GM18508 (cell line): ENCODE measurements around the gene ARHGAP12.
"Not testable (repeated sequence)": the region's sequence is repeated elsewhere in the genome, so short reads cannot be mapped to it uniquely, and the experiment has no call there.

ENCODE experiments used
- ATAC-seq: cut with Tn5 transposase; IDR thresholded peaks from one replicate; pipeline ENCODE4 v1.9.1; 2021; ENCODE audit warnings: moderate number of reproducible peaks; ENCODE audit not compliant: insufficient read depth, unreplicated experiment

The ARHGAP12 gene

GRCh38 chr10:31774928-31775650, 153.5 kb downstream of the ARHGAP12 start:
- ATAC-seq = no peak

GRCh38 chr10:31774299-31774900, 154.2 kb downstream of the ARHGAP12 start:
- ATAC-seq = no peak

GRCh38 chr10:31773749-31774298, 154.8 kb downstream of the ARHGAP12 start:
- ATAC-seq = no peak

- ATAC-seq = no peak
Observed at GRCh38 chr10:31771331-31771831, 157.2 kb downstream of the ARHGAP12 start.

GRCh38 chr10:31770307-31770902, 158.2 kb downstream of the ARHGAP12 start:
- peak; percentile 55 for ATAC-seq

- ATAC-seq = no peak
Observed at GRCh38 chr10:31769564-31769963, 159.1 kb downstream of the ARHGAP12 start.

- ATAC-seq = not testable (repeated sequence)
Observed at GRCh38 chr10:31768935-31769334, 159.7 kb downstream of the ARHGAP12 start.

GRCh38 chr10:31768467-31768866, 160.2 kb downstream of the ARHGAP12 start:
- ATAC-seq = no peak

GRCh38 chr10:31765541-31765940, 163.1 kb downstream of the ARHGAP12 start:
- ATAC-seq = no peak

GRCh38 chr10:31762316-31762715, 166.3 kb downstream of the ARHGAP12 start:
- no peak for ATAC-seq

GRCh38 chr10:31761156-31761555, 167.5 kb downstream of the ARHGAP12 start:
- no peak for ATAC-seq

- ATAC-seq = no peak
Observed at GRCh38 chr10:31760674-31761081, 168.0 kb downstream of the ARHGAP12 start.

GRCh38 chr10:31759799-31760626, 168.6 kb downstream of the ARHGAP12 start:
- peak; percentile 77 for ATAC-seq

- no peak for ATAC-seq
Observed at GRCh38 chr10:31759124-31759798, 169.4 kb downstream of the ARHGAP12 start.

- ATAC-seq = no peak
Observed at GRCh38 chr10:31758495-31758894, 170.1 kb downstream of the ARHGAP12 start.

GRCh38 chr10:31757831-31758230, 170.8 kb downstream of the ARHGAP12 start:
- ATAC-seq = no peak

GRCh38 chr10:31757386-31757791, 171.2 kb downstream of the ARHGAP12 start:
- ATAC-seq = no peak

- no peak for ATAC-seq
Observed at GRCh38 chr10:31756729-31757110, 171.9 kb downstream of the ARHGAP12 start.

- ATAC-seq = no peak
Observed at GRCh38 chr10:31756101-31756728, 172.4 kb downstream of the ARHGAP12 start.
